Testis (tissue), 3 donors: Measurements from ENCODE around the gene SCAMP1. TPM values are rescaled to one million over a fixed set of nuclear protein-coding genes. Genes with fewer than 3 reads are reported as not detected.

ENCODE experiments used
- DNase-seq: peaks from one replicate; pipeline ENCODE4 v3.0.0-alpha.2; 2019
- H3K27ac ChIP-seq, 2 donors: fragments of 200-600 bp; sonication (generic); one replicate each; pipeline ENCODE4 v1.5.1; 2019
- H3K27me3 ChIP-seq: fragments of 200-600 bp; sonication (generic); one replicate; pipeline ENCODE4 v1.5.1; 2019
- H3K36me3 ChIP-seq: fragments of 200-600 bp; sonication (generic); one replicate; pipeline ENCODE4 v1.5.1; 2017; ENCODE audit warnings: low read depth; ENCODE audit errors: missing control alignments
- H3K4me1 ChIP-seq: fragments of 200-600 bp; sonication (generic); one replicate; pipeline ENCODE4 v1.5.1; 2019
- H3K4me3 ChIP-seq, 2 donors: fragments of 200-600 bp; sonication (generic); one replicate each; pipeline ENCODE4 v1.5.1; 2017 to 2019
- H3K9me3 ChIP-seq: fragments of 200-600 bp; sonication (generic); one replicate; pipeline ENCODE4 v1.5.1; 2017
- CTCF ChIP-seq, 3 experiments: fragments of 450-650 bp in 2 of 3; fragments of 200-600 bp in 1 of 3; sonication (generic) in 1 of 3; IDR thresholded peaks; one replicate each; pipeline ENCODE4 v1.5.1; 2016 to 2019; ENCODE audit warnings: antibody characterized with exemption in 3 of 3, mild to moderate bottlenecking in 2 of 3, moderate library complexity in 1 of 3
- POLR2A ChIP-seq: fragments of 450-650 bp; IDR thresholded peaks from one replicate; pipeline ENCODE4 v1.6.1; 2017; ENCODE audit warnings: antibody characterized with exemption, mild to moderate bottlenecking, moderate library complexity
- WGBS, 2 donors: methylation state at CpG; one replicate each; pipeline ENCODE4 v1.1.5; 2018; 5-methylcytosine and 5-hydroxymethylcytosine counted together
- intact Hi-C: fragments of 100-400 bp; cut with DNase I; formaldehyde crosslinking; loops from one replicate; pipeline ENCODE4 v1.15.1; 2023; ENCODE audit warnings: low total_unique reads
- polyA plus RNA-seq: library from polyadenylated mRNA; stranded (reverse); fragments of 350-450 nt; fragmentation: Illumina TruSeq; extraction: RNeasy Lipid Tissue Mini Kit (QIAGEN cat#74804); gene quantifications from one replicate; pipeline ENCODE4 v1.2.3, GENCODE V29; 2014; ENCODE audit warnings: low read depth, low replicate concordance; ENCODE audit not compliant: insufficient read depth
- total RNA-seq, 2 donors: library from RNA; depleted of rRNA; stranded (reverse); fragments of >200 nt; gene quantifications; one replicate each; pipeline ENCODE4 v1.2.3, GENCODE V29; 2016

Gene SCAMP1
- total and polyA plus RNA-seq, 3 donors from 2014 or later: 22.5 to 35.9 (median 28.3) TPM

GRCh38 chr5:78367318-78367991, 7.0 kb downstream of the SCAMP1 start:
- 85 to 90% methylated on average over 6 of the region's 6 CpGs for WGBS, 2 donors

GRCh38 chr5:78369680-78370079, 9.3 kb downstream of the SCAMP1 start:
- intact Hi-C loops: no loop called here
- H3K9me3 ChIP-seq: no peaks in the 10 kb centered on the region
- H3K27me3 ChIP-seq: no peaks in the 10 kb centered on the region
- DNase-seq: no peak
- no peak overlapping the region for H3K4me3 ChIP-seq
- 87 to 88% methylated on average over 2 of the region's 2 CpGs for WGBS, 2 donors
- no peak for TF ChIP-seq POLR2A
- no peak for TF ChIP-seq CTCF (IDR thresholded peaks at IDR 0.05)
- no peak overlapping the region for H3K27ac ChIP-seq
- H3K4me1 ChIP-seq: no peaks in the 10 kb centered on the region
- no peaks in the 10 kb centered on the region for H3K36me3 ChIP-seq

More at GRCh38 chr5:78367318-78367991, 7.0 kb downstream of the SCAMP1 start:
- H3K9me3 ChIP-seq: no peaks in the 10 kb centered on the region
- H3K36me3 ChIP-seq: no peaks in the 10 kb centered on the region
- intact Hi-C loops: no loop called here
- H3K27me3 ChIP-seq: no peaks in the 10 kb centered on the region
- H3K4me3 ChIP-seq: no peak overlapping the region
- H3K4me1 ChIP-seq: no peaks in the 10 kb centered on the region
- no peak for TF ChIP-seq POLR2A
- TF ChIP-seq CTCF (IDR thresholded peaks at IDR 0.05): no peak
- DNase-seq: no peak
- no peak overlapping the region for H3K27ac ChIP-seq

GRCh38 chr5:78373231-78373630, 12.8 kb downstream of the SCAMP1 start:
- intact Hi-C loops: no loop called here
- H3K4me1 ChIP-seq: peaks cover 7% of the 10 kb centered on the region

GRCh38 chr5:78376315-78376714, 15.9 kb downstream of the SCAMP1 start:
- no peak for DNase-seq
- intact Hi-C loops: no loop called here
- no peaks in the 10 kb centered on the region for H3K9me3 ChIP-seq
- H3K4me1 ChIP-seq: peaks cover 7% of the 10 kb centered on the region
- H3K27ac ChIP-seq: no peak overlapping the region
- no peaks in the 10 kb centered on the region for H3K36me3 ChIP-seq
- 92 to 96% methylated on average over 3 of the region's 3 CpGs for WGBS, 2 donors
- no peak for TF ChIP-seq POLR2A
- H3K4me3 ChIP-seq: no peak overlapping the region
- no peaks in the 10 kb centered on the region for H3K27me3 ChIP-seq

More at GRCh38 chr5:78373231-78373630, 12.8 kb downstream of the SCAMP1 start:
- H3K4me3 ChIP-seq: no peak overlapping the region
- no peak overlapping the region for H3K27ac ChIP-seq
- DNase-seq: no peak
- H3K9me3 ChIP-seq: no peaks in the 10 kb centered on the region
- no peaks in the 10 kb centered on the region for H3K27me3 ChIP-seq
- 77 to 92% methylated on average over 1 of the region's 1 CpG for WGBS, 2 donors
- TF ChIP-seq POLR2A (no peak), CTCF (IDR thresholded peaks at IDR 0.05) (no peak)
- H3K36me3 ChIP-seq: no peaks in the 10 kb centered on the region

GRCh38 chr5:78377056-78377717, 16.8 kb downstream of the SCAMP1 start:
- TF ChIP-seq CTCF (IDR thresholded peaks at IDR 0.05) (no peak), POLR2A (no peak)
- intact Hi-C loops: no loop called here

More at GRCh38 chr5:78377056-78377717, 16.8 kb downstream of the SCAMP1 start:
- no peak overlapping the region for H3K27ac ChIP-seq
- no peaks in the 10 kb centered on the region for H3K36me3 ChIP-seq
- no peaks in the 10 kb centered on the region for H3K27me3 ChIP-seq
- DNase-seq: no peak
- no peaks in the 10 kb centered on the region for H3K9me3 ChIP-seq
- 34 to 43% methylated on average over 3 of the region's 3 CpGs for WGBS, 2 donors
- H3K4me3 ChIP-seq: no peak overlapping the region
- peaks cover 7% of the 10 kb centered on the region for H3K4me1 ChIP-seq
